Measurements from ENCODE around the gene GPC5.

The GPC5 gene

GRCh38 chr13:92460479-92460878, 1062.1 kb downstream of the GPC5 start:
- Histone ChIP-seq H4K20me1 (ENCODE audit: insufficient read depth) (no peaks in the 10 kb centered on the region), H3K4me2 (no peak overlapping the region), H3K27ac (no peak overlapping the region), H3K4me3 (IDR thresholded peaks at IDR 0.05; ENCODE audit: insufficient read depth, low read depth, low read length) (no peak overlapping the region), H3K36me3 (ENCODE audit: insufficient read depth) (no peaks in the 10 kb centered on the region), H2AFZ (ENCODE audit: low read depth) (no peak overlapping the region), H3K79me2 (ENCODE audit: insufficient read depth, low read depth) (no peaks in the 10 kb centered on the region), H3K9ac (no peak overlapping the region), H3K27me3 (ENCODE audit: insufficient read depth, low read depth) (no peaks in the 10 kb centered on the region), H3K4me1 (ENCODE audit: low read depth, poor library complexity, severe bottlenecking) (no peaks in the 10 kb centered on the region)
- TF ChIP-seq CTCF (conservative IDR thresholded peaks at IDR 0.05; ENCODE audit: low read depth, low read length), result no peak

GRCh38 chr13:92461402-92461801, 1063.0 kb downstream of the GPC5 start:
- Histone ChIP-seq H3K4me3 (IDR thresholded peaks at IDR 0.05; ENCODE audit: insufficient read depth, low read depth, low read length) (no peak overlapping the region), H3K36me3 (ENCODE audit: insufficient read depth) (no peaks in the 10 kb centered on the region), H3K79me2 (ENCODE audit: insufficient read depth, low read depth) (no peaks in the 10 kb centered on the region), H3K9ac (no peak overlapping the region), H3K27ac (no peak overlapping the region), H2AFZ (ENCODE audit: low read depth) (no peak overlapping the region), H3K27me3 (ENCODE audit: insufficient read depth, low read depth) (no peaks in the 10 kb centered on the region), H3K4me1 (ENCODE audit: low read depth, poor library complexity, severe bottlenecking) (no peaks in the 10 kb centered on the region), H4K20me1 (ENCODE audit: insufficient read depth) (no peaks in the 10 kb centered on the region), H3K4me2 (no peak overlapping the region)
- no peak for TF ChIP-seq CTCF (conservative IDR thresholded peaks at IDR 0.05; ENCODE audit: low read depth, low read length)

- no peak overlapping the region for H3K27ac ChIP-seq
- H3K27me3 ChIP-seq (ENCODE audit: insufficient read depth, low read depth), result no peaks in the 10 kb centered on the region
- no peaks in the 10 kb centered on the region for H4K20me1 ChIP-seq (ENCODE audit: insufficient read depth)
- no peak overlapping the region for H3K4me3 ChIP-seq (IDR thresholded peaks at IDR 0.05; ENCODE audit: insufficient read depth, low read depth, low read length)
- no peak overlapping the region for H3K9ac ChIP-seq
- no peak overlapping the region for H2AFZ ChIP-seq (ENCODE audit: low read depth)
- H3K4me2 ChIP-seq, result no peak overlapping the region
- H3K4me1 ChIP-seq (ENCODE audit: low read depth, poor library complexity, severe bottlenecking), result no peaks in the 10 kb centered on the region
- TF ChIP-seq CTCF (conservative IDR thresholded peaks at IDR 0.05; ENCODE audit: low read depth, low read length), result no peak
- H3K79me2 ChIP-seq (ENCODE audit: insufficient read depth, low read depth), result no peaks in the 10 kb centered on the region
- H3K36me3 ChIP-seq (ENCODE audit: insufficient read depth), result no peaks in the 10 kb centered on the region
Measured at GRCh38 chr13:92461831-92462230, 1063.4 kb downstream of the GPC5 start.

- Histone ChIP-seq H3K9ac (no peak overlapping the region), H3K27ac (no peak overlapping the region), H3K27me3 (ENCODE audit: insufficient read depth, low read depth) (no peaks in the 10 kb centered on the region), H4K20me1 (ENCODE audit: insufficient read depth) (no peaks in the 10 kb centered on the region), H2AFZ (ENCODE audit: low read depth) (no peak overlapping the region), H3K36me3 (ENCODE audit: insufficient read depth) (no peaks in the 10 kb centered on the region), H3K79me2 (ENCODE audit: insufficient read depth, low read depth) (no peaks in the 10 kb centered on the region), H3K4me1 (ENCODE audit: low read depth, poor library complexity, severe bottlenecking) (no peaks in the 10 kb centered on the region), H3K4me2 (no peak overlapping the region), H3K4me3 (IDR thresholded peaks at IDR 0.05; ENCODE audit: insufficient read depth, low read depth, low read length) (no peak overlapping the region)
- TF ChIP-seq CTCF (conservative IDR thresholded peaks at IDR 0.05; ENCODE audit: low read depth, low read length), result no peak
Measured at GRCh38 chr13:92463134-92463533, 1064.7 kb downstream of the GPC5 start.
